Ishikawa (cell line): ENCODE data around the gene TM4SF5.

Experiments
- CEBPB ChIP-seq: IDR thresholded peaks from 2 replicates; pipeline ENCODE4 v1.6.1; 2012
- CREB1 ChIP-seq: IDR thresholded peaks from 2 replicates; pipeline ENCODE4 v1.6.1; 2012; ENCODE audit warnings: low read depth
- EGR1 ChIP-seq: IDR thresholded peaks from 2 replicates; pipeline ENCODE4 v1.6.1; 2012
- EP300 ChIP-seq: IDR thresholded peaks from 2 replicates; pipeline ENCODE4 v1.6.1; 2012; ENCODE audit warnings: borderline replicate concordance
- FOXM1 ChIP-seq: IDR thresholded peaks from 2 replicates; pipeline ENCODE4 v1.6.1; 2012; ENCODE audit warnings: low read depth, borderline replicate concordance
- NFIC ChIP-seq: IDR thresholded peaks from 2 replicates; pipeline ENCODE4 v1.6.1; 2012
- RAD21 ChIP-seq: IDR thresholded peaks from 2 replicates; pipeline ENCODE4 v1.6.1; 2012; ENCODE audit warnings: low read depth
- TAF1 ChIP-seq: IDR thresholded peaks from 2 replicates; pipeline ENCODE4 v1.6.1; 2012; ENCODE audit warnings: low read depth, mild to moderate bottlenecking
- TCF12 ChIP-seq: IDR thresholded peaks from 2 replicates; pipeline ENCODE4 v1.6.1; 2012; ENCODE audit warnings: low read depth
- TEAD4 ChIP-seq: IDR thresholded peaks from 2 replicates; pipeline ENCODE4 v1.6.1; 2012
- YY1 ChIP-seq: IDR thresholded peaks from 2 replicates; pipeline ENCODE4 v1.6.1; 2012; ENCODE audit warnings: low read depth
- ZBTB7A ChIP-seq: IDR thresholded peaks from 2 replicates; pipeline ENCODE4 v1.6.1; 2012; ENCODE audit warnings: low read depth
- TF ChIP-seq, protein P1 (sequence below): IDR thresholded peaks from 2 replicates; pipeline ENCODE4 v1.6.1; 2012; ENCODE audit warnings: low read depth, mild to moderate bottlenecking
- TF ChIP-seq, protein P2 (sequence below): IDR thresholded peaks from 2 replicates; pipeline ENCODE4 v1.6.1; 2012
- TF ChIP-seq, protein P3 (sequence below): IDR thresholded peaks from 2 replicates; pipeline ENCODE4 v1.6.1; 2012

Gene TM4SF5

DNA sequence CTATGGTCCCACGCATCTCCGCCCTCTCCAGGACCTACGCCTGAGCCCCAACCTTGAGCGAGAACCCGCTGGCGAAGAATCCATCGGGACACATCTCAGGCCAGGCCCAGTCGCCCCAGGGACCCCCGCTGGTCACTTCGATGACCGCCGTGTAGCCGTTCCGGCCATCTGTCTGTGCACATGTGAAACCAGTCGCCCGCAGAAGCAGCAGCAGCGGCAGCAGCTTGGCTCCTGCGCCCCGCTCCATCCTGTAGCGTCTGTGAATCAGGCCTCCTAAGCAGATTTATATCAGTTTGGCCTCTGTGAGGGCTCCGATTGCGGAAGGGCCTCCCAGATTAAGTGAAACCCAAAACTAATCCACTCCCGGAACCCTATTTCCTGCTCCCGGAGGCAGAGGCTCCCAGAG lies 14.4 kb downstream of the TM4SF5 start, which contains the start of gene VMO1:
TSS of gene VMO1 (minus strand) at position 259 of the 406 bp plus-strand sequence. CDS start at position 247, 12 bp downstream.
- TF ChIP-seq ZBTB7A (no peak), EGR1 (no peak), EP300 (no peak), CREB1 (no peak), TEAD4 (no peak), RAD21 (no peak), TCF12 (no peak), FOXM1 (no peak), CEBPB (no peak), NFIC (no peak), YY1 (no peak), TAF1 (no peak)
- TF ChIP-seq, protein P1, sequence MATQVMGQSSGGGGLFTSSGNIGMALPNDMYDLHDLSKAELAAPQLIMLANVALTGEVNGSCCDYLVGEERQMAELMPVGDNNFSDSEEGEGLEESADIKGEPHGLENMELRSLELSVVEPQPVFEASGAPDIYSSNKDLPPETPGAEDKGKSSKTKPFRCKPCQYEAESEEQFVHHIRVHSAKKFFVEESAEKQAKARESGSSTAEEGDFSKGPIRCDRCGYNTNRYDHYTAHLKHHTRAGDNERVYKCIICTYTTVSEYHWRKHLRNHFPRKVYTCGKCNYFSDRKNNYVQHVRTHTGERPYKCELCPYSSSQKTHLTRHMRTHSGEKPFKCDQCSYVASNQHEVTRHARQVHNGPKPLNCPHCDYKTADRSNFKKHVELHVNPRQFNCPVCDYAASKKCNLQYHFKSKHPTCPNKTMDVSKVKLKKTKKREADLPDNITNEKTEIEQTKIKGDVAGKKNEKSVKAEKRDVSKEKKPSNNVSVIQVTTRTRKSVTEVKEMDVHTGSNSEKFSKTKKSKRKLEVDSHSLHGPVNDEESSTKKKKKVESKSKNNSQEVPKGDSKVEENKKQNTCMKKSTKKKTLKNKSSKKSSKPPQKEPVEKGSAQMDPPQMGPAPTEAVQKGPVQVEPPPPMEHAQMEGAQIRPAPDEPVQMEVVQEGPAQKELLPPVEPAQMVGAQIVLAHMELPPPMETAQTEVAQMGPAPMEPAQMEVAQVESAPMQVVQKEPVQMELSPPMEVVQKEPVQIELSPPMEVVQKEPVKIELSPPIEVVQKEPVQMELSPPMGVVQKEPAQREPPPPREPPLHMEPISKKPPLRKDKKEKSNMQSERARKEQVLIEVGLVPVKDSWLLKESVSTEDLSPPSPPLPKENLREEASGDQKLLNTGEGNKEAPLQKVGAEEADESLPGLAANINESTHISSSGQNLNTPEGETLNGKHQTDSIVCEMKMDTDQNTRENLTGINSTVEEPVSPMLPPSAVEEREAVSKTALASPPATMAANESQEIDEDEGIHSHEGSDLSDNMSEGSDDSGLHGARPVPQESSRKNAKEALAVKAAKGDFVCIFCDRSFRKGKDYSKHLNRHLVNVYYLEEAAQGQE = no peak
- TF ChIP-seq, protein P2, sequence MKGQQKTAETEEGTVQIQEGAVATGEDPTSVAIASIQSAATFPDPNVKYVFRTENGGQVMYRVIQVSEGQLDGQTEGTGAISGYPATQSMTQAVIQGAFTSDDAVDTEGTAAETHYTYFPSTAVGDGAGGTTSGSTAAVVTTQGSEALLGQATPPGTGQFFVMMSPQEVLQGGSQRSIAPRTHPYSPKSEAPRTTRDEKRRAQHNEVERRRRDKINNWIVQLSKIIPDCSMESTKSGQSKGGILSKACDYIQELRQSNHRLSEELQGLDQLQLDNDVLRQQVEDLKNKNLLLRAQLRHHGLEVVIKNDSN = no peak
- TF ChIP-seq, protein P3, sequence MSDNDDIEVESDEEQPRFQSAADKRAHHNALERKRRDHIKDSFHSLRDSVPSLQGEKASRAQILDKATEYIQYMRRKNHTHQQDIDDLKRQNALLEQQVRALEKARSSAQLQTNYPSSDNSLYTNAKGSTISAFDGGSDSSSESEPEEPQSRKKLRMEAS = no peak

DNA sequence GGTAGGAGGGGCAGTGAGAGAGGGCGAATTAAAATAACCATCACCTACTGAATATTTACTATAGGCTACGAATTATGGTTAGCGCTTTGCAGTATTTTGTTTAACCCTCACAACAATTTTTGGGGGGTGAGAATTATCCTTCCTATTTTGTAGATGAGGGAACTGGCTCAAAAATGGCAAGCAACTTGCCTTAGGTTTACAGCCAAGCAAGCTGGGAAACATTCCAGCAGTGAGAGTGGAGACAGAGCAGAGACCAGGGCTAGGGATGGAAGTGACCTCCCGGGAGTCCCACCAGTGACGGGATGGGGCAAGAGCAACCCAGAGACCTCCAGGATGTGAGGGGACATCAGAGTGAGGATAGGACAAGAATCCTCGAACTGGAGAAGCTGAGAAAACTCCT lies 14.8 kb downstream of the TM4SF5 start:
- no peak for TF ChIP-seq YY1

DNA sequence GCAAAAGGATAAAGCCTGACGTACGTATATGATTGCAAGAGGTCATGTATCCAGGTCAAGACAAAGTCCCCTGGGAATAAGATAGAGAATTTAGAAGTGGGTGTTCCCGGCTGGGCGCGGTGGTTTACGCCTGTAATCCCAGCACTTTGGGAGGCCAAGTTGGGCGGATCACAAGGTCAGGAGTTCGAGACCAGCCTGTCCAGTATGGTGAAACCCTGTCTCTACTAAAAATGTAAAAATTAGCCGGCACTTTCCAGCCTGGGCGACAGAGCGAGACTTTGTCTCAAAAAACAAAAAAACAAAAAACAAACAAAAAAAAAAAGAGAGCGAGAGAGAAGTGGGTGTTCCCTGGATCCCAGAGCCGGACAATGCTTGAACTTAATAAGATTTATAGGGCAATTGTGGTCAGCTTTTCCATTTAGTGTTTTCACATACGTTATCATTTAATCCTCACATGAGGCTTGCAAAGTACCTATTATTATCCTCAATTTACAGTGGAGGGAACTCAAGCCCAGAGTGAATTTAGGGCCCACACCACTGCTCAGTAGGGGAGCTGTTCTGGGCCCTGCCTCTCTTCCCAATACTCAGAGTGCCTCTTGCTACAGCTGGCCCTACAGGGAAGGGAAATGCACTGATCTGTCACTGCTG lies 16.6 kb downstream of the TM4SF5 start:
- TF ChIP-seq TEAD4 = no peak
- TF ChIP-seq EP300 = no peak
- TF ChIP-seq EGR1 = no peak

DNA sequence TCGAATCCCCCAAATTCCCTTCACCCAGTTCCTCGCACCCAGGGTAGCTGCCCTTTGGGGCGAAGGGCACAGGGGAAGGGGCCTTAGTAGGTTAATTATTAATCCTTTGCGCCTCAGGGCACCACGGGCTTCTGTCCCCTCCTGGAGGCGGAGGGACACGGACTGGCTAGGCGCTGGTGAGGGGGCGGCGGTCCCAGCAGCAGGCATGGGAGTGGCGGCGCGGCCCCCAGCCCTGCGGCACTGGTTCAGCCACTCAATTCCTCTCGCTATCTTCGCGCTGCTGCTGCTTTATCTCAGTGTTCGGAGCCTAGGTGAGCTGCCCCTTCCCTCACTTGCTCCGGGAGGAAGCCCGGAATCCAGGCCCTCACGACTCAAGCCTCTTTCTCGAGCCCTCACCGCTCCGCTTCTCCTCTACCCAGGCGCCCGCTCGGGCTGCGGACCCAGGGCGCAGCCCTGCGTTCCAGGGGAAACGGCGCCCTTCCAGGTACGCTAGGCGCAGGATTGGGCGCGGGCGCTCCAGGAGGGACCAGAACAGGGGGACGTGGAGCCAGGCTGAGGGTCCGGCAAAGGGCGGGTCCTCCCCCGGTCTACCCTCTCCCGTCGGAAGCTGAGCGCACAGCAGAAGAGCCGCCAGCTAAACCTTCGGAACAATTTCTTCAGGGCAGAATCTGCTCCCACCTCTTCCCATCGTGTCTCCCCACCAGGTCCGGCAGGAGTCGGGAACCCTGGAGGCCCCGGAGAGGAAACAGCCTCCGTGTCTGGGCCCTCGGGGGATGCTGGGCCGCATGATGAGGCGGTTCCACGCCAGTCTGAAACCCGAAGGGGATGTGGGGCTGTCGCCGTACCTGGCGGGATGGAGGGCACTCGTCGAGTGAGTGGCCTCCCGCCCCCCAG lies 17.4 kb downstream of the TM4SF5 start, which contains the start of gene GLTPD2:
TSS of gene GLTPD2 (plus strand) at position 158 of the 894 bp plus-strand sequence. CDS start at position 206, 48 bp downstream.
- no peak for TF ChIP-seq TEAD4
- TF ChIP-seq CREB1 = no peak
- no peak for TF ChIP-seq CEBPB
- no peak for TF ChIP-seq FOXM1
- TF ChIP-seq YY1 = no peak
- TF ChIP-seq, protein P2 = no peak
- TF ChIP-seq, protein P3 = no peak
- TF ChIP-seq RAD21 = no peak
- TF ChIP-seq NFIC = no peak
- TF ChIP-seq TAF1 = no peak
- no peak for TF ChIP-seq TCF12
- TF ChIP-seq, protein P1 = no peak
- TF ChIP-seq ZBTB7A = no peak
- no peak for TF ChIP-seq EP300
- TF ChIP-seq EGR1 = no peak

DNA sequence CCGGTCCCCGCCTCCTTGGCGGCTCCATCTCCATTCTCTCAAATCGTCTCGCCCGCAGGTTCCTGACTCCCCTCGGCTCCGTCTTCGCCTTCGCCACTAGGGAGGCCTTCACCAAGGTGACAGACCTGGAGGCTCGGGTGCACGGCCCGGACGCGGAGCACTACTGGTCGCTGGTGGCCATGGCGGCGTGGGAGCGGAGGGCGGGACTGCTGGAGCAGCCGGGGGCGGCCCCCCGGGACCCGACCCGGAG lies 17.9 kb downstream of the TM4SF5 start:
- 0 out of 2 replicates have a peak, but pooled peaks have one; percentile 15 for TF ChIP-seq TCF12
- TF ChIP-seq CREB1 = no peak
- peak; percentile 75 for TF ChIP-seq YY1
